NCI-H1417 (cell line): Measurements from ENCODE around the gene EREG.
A peak's percentile ranks its signal among the peaks of the same experiment; 100 is the strongest.

Source experiments
- DNase-seq, 3 experiments: peaks; one replicate each; lab custom pipeline; 2025; lab: John Stamatoyannopoulos, UW

The EREG gene

DNA sequence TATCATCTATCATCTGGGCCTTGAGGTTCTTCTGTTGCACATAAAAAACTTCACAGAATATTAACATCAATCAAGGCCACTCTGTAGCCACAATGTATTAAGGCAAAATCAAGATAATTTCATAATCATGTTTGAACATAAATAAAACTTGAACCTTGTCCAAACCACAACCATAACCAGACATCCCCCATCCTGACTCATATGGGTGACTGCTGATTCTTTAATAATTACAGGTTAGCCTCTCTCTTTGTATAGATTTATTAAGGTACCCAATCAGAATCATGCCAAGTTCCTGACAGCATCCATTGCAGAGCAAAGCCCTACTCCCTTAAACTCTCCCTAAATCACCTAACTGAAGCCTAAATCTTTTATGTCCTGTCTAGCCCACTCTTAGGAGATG, 63.3 kb downstream of the EREG start:
- peak in 2 of 3 experiments; percentile 4 to 51 for DNase-seq

DNA sequence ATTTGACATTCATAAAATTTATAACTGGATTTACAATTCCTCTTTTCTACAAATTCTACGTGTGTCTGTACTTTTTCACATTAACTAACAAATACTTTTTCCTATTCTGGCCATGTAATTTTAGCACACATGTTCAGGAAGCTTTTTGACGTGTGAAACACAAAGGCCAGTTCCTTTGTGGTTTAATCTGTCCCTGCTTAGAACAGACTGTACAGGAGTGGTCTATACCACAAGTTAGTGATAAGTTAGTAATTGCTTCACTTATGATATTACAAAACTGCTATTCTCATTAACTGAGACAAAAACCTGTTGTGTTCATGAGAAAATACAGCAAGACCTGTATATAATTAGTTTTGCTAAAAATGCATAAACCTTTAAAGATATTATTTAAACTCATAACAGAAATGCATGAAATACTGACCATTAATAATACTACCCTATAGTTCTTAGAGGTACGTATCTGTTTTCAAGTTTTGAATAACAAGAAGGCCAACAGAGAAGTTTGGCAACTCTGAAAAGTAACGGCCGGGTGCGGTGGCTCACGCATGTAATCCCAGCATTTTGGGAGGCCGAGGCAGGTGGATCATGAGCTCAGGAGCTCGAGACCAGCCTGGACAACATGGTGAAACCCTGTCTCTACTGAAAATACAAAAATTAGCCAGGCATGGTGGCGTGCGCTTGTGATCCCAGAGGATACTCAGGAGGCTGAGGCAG, 66.3 kb downstream of the EREG start:
- no peak for DNase-seq

DNA sequence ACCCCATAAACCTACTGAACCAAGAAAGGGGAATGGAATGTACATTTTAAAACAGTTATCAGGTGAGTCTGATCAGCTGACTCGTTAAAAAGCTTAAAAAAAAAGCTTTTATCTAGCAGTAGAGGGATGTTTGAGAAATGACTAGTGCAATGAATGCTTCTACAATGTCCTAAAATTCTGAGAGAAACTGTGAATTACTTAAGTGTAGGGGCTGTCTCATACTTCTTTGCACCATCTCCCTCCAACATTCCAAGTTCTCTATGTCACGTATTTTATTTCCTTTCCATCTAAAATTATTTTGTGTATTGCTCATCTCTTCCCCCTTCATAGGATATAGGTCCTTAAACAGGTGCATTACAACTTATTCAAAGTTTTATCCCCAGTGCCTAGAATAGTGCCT, 68.1 kb downstream of the EREG start:
- no peak for DNase-seq

DNA sequence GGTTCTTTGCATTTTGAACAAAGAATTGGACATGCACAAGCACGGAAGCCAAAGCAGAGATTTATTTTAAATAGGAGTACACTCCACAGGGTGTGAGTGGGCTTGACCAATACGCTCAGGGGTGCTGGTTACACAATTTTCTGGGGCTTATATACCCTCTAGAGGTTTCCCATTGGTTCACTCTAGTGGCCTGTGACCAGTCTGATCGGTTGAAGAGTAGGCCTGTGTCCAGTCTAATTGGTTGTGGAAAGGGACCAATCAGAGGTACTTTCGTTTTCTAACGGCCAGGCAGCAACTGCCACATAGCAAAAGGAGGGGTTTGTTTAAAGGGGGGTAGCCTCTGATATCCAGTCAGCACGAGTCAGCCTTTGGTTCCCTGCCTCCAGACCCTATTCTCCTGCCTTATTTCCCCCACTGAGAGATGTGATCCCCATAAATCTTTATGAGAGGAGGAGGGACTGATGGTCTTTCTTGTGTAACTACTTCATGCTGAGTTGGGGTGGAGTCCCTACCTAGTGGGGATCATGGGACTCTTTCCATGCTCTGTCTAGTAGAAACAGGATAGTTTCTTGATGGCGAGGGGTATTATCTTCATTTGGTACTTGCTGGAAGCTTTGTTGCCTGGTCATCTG, 68.7 kb downstream of the EREG start:
- no peak for DNase-seq

DNA sequence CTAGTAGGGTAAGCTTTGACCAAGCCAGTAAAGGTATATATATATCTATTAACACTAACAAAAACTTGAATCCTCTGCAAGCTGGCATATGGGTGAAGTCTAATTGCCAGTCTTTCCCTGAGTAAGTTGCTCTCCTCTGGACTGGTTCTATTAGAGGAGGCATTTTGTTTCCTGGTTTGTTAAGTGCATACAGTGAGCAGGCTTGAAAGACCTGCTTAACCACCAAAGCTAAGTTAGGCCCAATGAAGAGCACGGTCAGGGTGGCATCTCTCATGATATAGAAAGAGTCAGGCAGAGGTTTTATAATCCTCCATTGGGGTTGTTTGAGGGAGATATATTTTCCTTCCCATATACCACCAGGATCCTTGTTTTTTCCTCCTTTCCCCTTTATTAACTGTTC, 70.4 kb downstream of the EREG start:
- DNase-seq = no peak

DNA sequence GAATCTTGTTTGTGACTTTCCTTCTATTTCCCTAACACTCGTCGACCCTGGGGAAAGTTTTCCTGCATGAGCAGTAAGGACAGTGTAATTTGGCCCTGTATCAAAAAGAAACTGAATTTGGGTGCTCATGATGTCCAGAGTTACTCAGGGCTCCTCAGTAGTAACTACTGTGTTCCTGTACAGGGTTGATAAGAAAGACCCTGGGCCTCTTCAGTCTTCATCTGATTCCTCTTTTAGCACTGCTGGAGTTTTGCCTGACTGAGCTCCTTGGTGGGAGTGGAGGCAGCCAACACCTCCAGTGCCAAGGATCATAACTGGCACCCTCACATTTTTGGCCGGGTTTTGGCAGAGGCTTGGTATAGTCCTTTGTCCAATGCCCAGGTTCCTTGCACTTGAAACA, 72.9 kb downstream of the EREG start:
- DNase-seq = no peak
